Measurements from ENCODE around the gene MSX1. TPM values are rescaled to one million over a fixed set of nuclear protein-coding genes. Genes with fewer than 3 reads are reported as not detected.
A peak's percentile ranks its signal among the peaks of the same experiment; 100 is the strongest.

The MSX1 gene
- total RNA-seq, result under 1 TPM; 0.25 to 0.53 TPM

GRCh38 chr4:4859325-4859798 lies at the start of gene MSX1:
Gene MSX1 (plus strand): TSS chr4:4859665. CDS start chr4:4859900, 235 bp downstream.
- Histone ChIP-seq H3K27me3 (peaks cover 94% of the 10 kb centered on the region), H3K9me3 (no peaks in the 10 kb centered on the region), H3K27ac (no peak within 1 kb of the TSS), H3K4me1 (peaks cover 7% of the 10 kb centered on the region), H3K4me3 (peak within 1 kb of the TSS; percentile 47), H3K9ac (ENCODE audit: low read depth in 2 of 2, low read length in 2 of 2) (peak within 1 kb of the TSS in 1 of 2 donors; percentile 43), H3K36me3 (no peaks in the 10 kb centered on the region)
- DNase-seq, result peak; percentile 85
- intact Hi-C loops (cut with DNase I), result no loop called here
- TF ChIP-seq, protein P1, sequence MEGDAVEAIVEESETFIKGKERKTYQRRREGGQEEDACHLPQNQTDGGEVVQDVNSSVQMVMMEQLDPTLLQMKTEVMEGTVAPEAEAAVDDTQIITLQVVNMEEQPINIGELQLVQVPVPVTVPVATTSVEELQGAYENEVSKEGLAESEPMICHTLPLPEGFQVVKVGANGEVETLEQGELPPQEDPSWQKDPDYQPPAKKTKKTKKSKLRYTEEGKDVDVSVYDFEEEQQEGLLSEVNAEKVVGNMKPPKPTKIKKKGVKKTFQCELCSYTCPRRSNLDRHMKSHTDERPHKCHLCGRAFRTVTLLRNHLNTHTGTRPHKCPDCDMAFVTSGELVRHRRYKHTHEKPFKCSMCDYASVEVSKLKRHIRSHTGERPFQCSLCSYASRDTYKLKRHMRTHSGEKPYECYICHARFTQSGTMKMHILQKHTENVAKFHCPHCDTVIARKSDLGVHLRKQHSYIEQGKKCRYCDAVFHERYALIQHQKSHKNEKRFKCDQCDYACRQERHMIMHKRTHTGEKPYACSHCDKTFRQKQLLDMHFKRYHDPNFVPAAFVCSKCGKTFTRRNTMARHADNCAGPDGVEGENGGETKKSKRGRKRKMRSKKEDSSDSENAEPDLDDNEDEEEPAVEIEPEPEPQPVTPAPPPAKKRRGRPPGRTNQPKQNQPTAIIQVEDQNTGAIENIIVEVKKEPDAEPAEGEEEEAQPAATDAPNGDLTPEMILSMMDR (IDR thresholded peaks at IDR 0.05), result no peak

DNA sequence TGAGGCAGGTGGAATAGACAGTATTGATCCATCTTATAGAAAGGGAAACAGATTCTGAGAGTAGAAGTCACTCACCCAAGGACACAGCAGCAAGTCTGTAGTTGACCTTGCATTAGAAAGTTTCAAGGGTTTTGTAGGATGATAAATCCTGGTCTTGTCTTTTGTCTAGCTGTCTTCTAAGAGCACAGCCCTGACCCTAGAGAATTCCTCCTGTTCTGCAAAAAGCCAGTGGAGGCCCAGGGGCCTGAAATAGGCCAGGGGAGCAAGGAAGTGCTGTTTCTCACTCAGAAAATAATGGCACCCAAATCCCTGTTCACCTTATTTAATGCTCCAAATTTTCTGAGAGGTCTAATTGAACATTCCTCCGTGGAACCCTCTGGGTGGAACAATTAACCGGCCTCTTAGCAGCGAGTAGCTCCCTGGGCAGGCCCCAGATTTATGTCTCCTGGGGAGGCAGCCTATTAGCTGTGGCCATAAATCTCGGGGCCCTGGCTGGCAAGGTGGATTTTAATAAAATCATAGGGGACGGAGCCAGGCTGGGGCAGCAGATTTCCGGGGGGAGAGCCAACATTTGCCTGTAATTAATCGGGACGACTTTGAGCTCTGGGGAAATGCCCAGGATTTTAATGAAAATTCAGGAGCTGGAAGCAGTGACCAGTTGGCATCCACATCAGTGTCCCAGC lies 49.2 kb upstream of the MSX1 start:
- no peak overlapping the region for H3K4me3 ChIP-seq
- H3K27ac ChIP-seq, result no peak overlapping the region
- no peaks in the 10 kb centered on the region for H3K4me1 ChIP-seq
- TF ChIP-seq, protein P1 (IDR thresholded peaks at IDR 0.05), result no peak
- intact Hi-C loops (cut with DNase I), result no loop called here
- no peak for DNase-seq
- H3K9me3 ChIP-seq, result no peaks in the 10 kb centered on the region
- H3K9ac ChIP-seq (ENCODE audit: low read depth in 2 of 2, low read length in 2 of 2), result no peak overlapping the region
- no peaks in the 10 kb centered on the region for H3K27me3 ChIP-seq
- no peaks in the 10 kb centered on the region for H3K36me3 ChIP-seq

DNA sequence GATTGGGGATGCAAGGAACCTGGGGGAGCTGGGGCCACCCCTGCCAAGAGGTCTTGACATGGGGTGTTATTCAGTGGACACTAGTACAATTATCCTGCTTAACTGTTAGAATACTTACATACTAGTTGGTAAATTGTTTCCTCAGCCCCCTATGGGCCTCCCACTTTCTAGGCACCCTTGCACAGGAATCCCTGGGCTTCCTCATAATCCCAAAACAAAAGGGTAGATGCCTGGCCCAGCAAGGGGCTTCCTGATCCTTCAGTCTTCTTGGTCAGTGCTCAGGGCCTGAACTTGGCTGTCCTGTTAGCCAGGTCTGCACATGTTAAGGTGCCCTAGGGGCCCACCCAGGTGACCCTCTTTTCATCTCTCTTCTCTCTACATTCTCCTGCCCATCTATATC lies 48.7 kb upstream of the MSX1 start:
- TF ChIP-seq, protein P1 (IDR thresholded peaks at IDR 0.05), result no peak
- Histone ChIP-seq H3K4me1 (no peaks in the 10 kb centered on the region), H3K27ac (no peak overlapping the region), H3K9ac (ENCODE audit: low read depth in 2 of 2, low read length in 2 of 2) (no peak overlapping the region), H3K4me3 (no peak overlapping the region), H3K36me3 (no peaks in the 10 kb centered on the region), H3K9me3 (no peaks in the 10 kb centered on the region), H3K27me3 (no peaks in the 10 kb centered on the region)
- intact Hi-C loops (cut with DNase I), result no loop called here
- no peak for DNase-seq

DNA sequence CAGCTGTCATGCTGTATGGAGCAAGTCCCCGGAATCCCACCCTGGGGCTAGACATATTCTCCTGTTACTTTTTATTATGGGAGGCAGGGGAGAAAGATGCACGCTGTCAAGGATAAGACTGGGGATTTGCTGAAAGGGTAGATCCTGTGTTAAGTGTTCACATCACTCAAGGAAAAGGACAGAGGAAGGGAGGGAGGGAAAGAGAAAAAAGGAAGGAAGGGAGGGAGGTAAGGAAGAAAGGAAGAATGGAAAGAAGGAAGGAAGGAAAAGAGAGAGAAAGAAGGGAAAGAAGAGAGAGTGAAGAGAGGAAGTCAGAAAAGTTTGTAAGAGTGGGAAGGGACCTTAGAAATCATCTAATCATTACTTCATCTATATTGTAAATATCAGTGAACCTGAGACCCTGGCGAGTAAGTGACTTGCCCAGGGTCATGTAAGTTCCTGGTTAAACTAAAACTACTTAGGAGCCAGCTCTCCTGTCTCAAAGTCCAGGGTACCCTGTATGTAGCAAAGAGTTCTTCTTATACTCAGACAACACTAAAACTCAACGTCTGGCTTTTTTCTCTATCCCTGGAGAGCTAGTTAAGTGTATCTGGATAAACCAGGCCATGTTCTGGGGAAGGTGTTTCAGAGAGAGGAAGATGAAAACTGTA lies 47.2 kb upstream of the MSX1 start:
- Histone ChIP-seq H3K27ac (no peak overlapping the region), H3K27me3 (no peaks in the 10 kb centered on the region), H3K4me1 (no peaks in the 10 kb centered on the region), H3K4me3 (no peak overlapping the region), H3K36me3 (no peaks in the 10 kb centered on the region), H3K9me3 (no peaks in the 10 kb centered on the region), H3K9ac (ENCODE audit: low read depth in 2 of 2, low read length in 2 of 2) (no peak overlapping the region)
- intact Hi-C loops (cut with DNase I), result no loop called here
- TF ChIP-seq, protein P1 (IDR thresholded peaks at IDR 0.05), result no peak
- no peak for DNase-seq

DNA sequence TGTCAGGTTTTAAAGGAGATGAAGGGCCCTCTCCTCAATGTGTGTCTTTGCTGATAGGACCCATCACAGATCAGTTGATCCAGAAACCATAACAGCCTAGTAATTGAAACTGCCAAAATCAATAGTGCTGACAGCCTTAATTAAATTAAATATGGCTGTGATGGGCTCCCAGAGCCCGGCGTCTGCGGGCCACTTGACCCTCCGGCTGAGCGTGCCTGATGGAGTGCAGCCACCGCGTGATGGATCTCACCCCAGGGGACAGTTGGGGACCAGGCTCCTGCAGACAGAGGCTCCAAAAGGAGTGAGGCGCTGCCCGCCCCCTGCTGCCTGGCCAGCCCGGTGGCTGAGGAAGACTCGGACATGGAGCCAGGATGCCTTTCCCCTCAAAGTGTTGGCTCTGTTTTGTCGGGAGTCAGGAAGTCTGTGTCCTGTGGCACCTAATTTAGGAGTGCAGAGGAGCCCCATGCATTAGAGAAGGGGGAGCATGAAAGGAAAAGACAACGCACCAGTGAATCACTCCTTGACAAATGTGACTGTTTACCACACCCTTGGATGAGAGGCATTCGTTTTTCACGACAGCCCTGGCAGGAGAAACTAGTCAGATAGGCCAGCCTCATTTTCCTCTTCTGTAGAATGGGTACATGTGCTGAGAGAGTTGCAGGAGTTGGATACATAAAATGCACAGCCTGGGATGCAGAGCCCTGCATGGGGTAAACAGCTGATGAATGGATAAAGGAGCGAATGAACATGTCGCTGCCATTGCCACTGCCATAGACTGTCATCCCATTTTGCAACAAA lies 40.9 kb upstream of the MSX1 start:
- intact Hi-C loops (cut with DNase I), result no loop called here

More for the DNA sequence above, 40.9 kb upstream of the MSX1 start:
- DNase-seq, result no peak
- no peaks in the 10 kb centered on the region for H3K27me3 ChIP-seq
- no peak overlapping the region for H3K9ac ChIP-seq (ENCODE audit: low read depth in 2 of 2, low read length in 2 of 2)
- TF ChIP-seq, protein P1 (IDR thresholded peaks at IDR 0.05), result no peak
- no peaks in the 10 kb centered on the region for H3K36me3 ChIP-seq
- no peaks in the 10 kb centered on the region for H3K4me1 ChIP-seq
- no peak overlapping the region for H3K4me3 ChIP-seq
- H3K27ac ChIP-seq, result no peak overlapping the region
- H3K9me3 ChIP-seq, result no peaks in the 10 kb centered on the region

Measured in colonic mucosa (tissue), 4 donors.